ENCODE data around the gene POLR3F. TPM values are rescaled to one million over a fixed set of nuclear protein-coding genes. Genes with fewer than 3 reads are reported as not detected.

Gene POLR3F
- total RNA-seq, 1 donor from 2014 or later = 13.7 TPM

DNA sequence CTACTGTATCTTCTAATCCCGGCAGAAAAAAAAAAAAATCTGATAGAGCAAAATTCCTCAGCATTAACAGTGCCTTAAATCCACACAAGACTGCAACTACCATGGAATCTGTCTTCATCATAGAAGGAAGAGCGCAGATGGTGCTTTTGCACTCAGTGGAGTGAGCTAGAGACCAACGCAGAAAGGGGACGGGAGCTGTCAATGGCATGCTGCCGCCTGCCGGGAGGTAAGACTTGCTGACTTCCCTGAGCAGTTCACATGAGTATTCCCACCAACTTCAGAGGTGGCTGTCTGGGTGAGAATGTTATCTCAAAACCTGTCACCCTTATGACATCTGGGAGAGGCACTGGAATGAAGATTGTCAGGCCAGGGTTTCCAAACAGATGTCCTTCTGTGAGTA is 36.0 kb upstream of the POLR3F start:
- DNase-seq (ENCODE audit: low read depth) = no peak
- Histone ChIP-seq H3K27me3 (ENCODE audit: control insufficient read depth, insufficient read depth, low read length) (no peaks in the 10 kb centered on the region), H3K4me3 (ENCODE audit: low read depth, low read length) (no peak overlapping the region), H3K36me3 (ENCODE audit: control insufficient read depth, insufficient read depth, low read length) (no peaks in the 10 kb centered on the region)
- TF ChIP-seq, protein P1, sequence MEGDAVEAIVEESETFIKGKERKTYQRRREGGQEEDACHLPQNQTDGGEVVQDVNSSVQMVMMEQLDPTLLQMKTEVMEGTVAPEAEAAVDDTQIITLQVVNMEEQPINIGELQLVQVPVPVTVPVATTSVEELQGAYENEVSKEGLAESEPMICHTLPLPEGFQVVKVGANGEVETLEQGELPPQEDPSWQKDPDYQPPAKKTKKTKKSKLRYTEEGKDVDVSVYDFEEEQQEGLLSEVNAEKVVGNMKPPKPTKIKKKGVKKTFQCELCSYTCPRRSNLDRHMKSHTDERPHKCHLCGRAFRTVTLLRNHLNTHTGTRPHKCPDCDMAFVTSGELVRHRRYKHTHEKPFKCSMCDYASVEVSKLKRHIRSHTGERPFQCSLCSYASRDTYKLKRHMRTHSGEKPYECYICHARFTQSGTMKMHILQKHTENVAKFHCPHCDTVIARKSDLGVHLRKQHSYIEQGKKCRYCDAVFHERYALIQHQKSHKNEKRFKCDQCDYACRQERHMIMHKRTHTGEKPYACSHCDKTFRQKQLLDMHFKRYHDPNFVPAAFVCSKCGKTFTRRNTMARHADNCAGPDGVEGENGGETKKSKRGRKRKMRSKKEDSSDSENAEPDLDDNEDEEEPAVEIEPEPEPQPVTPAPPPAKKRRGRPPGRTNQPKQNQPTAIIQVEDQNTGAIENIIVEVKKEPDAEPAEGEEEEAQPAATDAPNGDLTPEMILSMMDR (IDR thresholded peaks at IDR 0.05; ENCODE audit: insufficient read depth, low read length, poor library complexity, severe bottlenecking) = no peak

DNA sequence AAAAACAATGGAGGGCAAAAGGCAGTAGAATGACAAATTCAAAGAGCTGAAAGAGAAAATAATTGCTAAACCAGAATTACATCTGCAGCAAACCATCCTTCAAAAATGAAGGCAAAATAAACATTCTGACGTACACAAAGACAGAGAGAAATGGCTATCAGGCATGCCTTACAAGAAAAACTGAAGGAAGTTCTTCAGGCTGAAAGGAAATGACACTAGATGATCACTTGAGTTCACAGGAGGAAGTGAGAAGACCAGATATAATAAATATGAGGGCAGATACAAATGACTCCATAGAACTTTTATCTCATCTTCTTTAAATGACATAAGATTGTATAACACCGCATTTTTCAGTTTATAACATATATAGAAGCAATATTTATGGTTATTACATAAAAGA is 30.3 kb upstream of the POLR3F start:
- no peak for DNase-seq (ENCODE audit: low read depth)
- TF ChIP-seq, protein P1 (IDR thresholded peaks at IDR 0.05; ENCODE audit: insufficient read depth, low read length, poor library complexity, severe bottlenecking) = no peak
- no peaks in the 10 kb centered on the region for H3K36me3 ChIP-seq (ENCODE audit: control insufficient read depth, insufficient read depth, low read length)
- H3K27me3 ChIP-seq (ENCODE audit: control insufficient read depth, insufficient read depth, low read length) = no peaks in the 10 kb centered on the region
- no peak overlapping the region for H3K4me3 ChIP-seq (ENCODE audit: low read depth, low read length)

DNA sequence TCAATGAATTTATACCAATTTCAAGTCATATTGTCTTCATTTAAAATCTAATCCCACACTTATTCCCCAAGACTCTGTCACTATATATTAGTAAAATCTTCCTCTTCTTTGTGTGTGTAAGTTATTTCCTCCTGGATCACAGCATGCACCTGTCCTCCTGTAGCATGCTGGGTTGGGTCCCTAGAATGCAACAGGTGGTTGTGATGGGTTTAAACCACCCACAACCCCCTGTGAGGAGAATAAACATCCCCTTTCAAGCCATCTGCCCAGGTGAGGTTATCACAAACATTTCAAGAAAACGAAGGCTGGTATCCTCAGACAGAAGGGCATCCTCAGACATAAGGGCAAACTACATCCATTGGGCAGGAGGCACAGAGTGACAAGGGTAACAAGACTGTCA is 26.8 kb upstream of the POLR3F start:
- DNase-seq (ENCODE audit: low read depth) = no peak
- H3K36me3 ChIP-seq (ENCODE audit: control insufficient read depth, insufficient read depth, low read length) = no peaks in the 10 kb centered on the region
- H3K4me3 ChIP-seq (ENCODE audit: low read depth, low read length) = no peak overlapping the region
- TF ChIP-seq, protein P1 (IDR thresholded peaks at IDR 0.05; ENCODE audit: insufficient read depth, low read length, poor library complexity, severe bottlenecking) = no peak
- no peaks in the 10 kb centered on the region for H3K27me3 ChIP-seq (ENCODE audit: control insufficient read depth, insufficient read depth, low read length)

DNA sequence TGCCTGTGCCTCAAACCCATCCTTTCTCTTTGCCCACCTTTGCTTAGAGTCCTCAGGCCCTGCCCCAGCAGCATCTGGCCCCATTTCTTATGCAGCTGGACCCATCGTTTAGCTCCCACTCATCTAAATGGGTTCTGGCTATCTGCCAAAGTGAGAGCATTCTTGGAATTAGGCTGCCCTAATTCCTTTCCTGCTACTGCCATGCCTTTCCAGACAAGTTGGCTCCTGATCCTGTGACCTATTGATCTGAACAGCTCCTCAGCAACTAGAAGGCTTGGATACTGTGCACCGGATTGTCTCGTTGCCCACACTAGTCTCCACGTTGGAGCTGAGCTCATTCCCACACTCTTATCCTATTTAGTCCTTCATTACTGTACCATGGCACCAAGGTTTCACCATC is 23.3 kb upstream of the POLR3F start:
- TF ChIP-seq, protein P1 (IDR thresholded peaks at IDR 0.05; ENCODE audit: insufficient read depth, low read length, poor library complexity, severe bottlenecking) = no peak
- Histone ChIP-seq H3K36me3 (ENCODE audit: control insufficient read depth, insufficient read depth, low read length) (no peaks in the 10 kb centered on the region), H3K4me3 (ENCODE audit: low read depth, low read length) (no peak overlapping the region), H3K27me3 (ENCODE audit: control insufficient read depth, insufficient read depth, low read length) (no peaks in the 10 kb centered on the region)
- DNase-seq (ENCODE audit: low read depth) = no peak

DNA sequence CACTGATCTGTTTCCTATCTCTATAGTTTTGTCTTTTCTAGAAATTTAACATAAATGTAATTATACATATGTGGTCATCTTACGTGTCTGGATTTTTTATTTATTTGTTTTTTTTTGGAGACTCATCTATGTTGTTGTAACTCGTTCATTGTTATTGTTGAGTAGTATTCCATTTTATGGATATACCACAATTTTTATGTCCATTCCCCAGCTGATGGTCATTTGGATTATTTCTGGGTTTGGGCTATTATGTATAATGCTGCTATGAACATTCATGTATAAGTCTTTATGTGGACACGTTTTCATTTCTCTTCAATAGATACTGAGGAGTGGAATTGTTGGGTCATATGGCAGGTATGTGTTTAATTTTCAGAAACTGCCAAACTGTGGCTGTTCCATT is 10.6 kb upstream of the POLR3F start:
- Histone ChIP-seq H3K27me3 (ENCODE audit: control insufficient read depth, insufficient read depth, low read length) (no peaks in the 10 kb centered on the region), H3K4me3 (ENCODE audit: low read depth, low read length) (no peak overlapping the region), H3K36me3 (ENCODE audit: control insufficient read depth, insufficient read depth, low read length) (no peaks in the 10 kb centered on the region)
- TF ChIP-seq, protein P1 (IDR thresholded peaks at IDR 0.05; ENCODE audit: insufficient read depth, low read length, poor library complexity, severe bottlenecking) = no peak
- DNase-seq (ENCODE audit: low read depth) = no peak

DNA sequence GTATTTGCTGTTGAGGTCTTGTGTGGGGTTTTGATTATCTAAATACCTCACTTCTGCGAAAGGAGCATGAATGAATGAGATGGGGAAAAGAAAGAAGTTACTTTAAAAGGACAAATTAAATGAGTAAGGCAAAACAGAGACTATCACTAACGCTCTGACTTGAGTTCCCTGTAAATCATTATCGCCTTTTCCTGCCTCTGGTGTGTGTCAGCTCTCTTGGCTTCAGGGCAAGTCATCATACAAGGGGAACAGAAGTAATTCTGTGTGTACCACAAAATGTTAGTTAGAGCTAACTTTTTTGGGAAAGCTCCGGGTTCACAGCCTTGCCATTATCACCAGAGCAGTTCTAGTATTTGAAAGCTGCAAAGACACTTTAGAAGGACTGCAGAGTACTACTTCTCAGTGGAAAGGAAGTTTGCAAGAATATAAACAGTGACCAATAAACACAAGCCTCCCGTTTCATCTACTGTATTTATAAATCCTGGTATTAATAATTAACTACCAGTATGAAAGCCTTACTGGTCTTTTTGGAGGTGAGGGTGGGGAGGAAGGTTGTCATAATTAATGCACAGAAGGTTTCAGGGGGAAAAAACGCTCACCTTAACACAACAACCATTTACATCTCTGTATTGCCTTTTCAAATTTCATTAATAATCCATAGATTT is 1.5 kb upstream of the POLR3F start:
- TF ChIP-seq, protein P1 (IDR thresholded peaks at IDR 0.05; ENCODE audit: insufficient read depth, low read length, poor library complexity, severe bottlenecking) = no peak
- Histone ChIP-seq H3K27me3 (ENCODE audit: control insufficient read depth, insufficient read depth, low read length) (no peaks in the 10 kb centered on the region), H3K36me3 (ENCODE audit: control insufficient read depth, insufficient read depth, low read length) (no peaks in the 10 kb centered on the region), H3K4me3 (ENCODE audit: low read depth, low read length) (peak overlapping the region; percentile 99)
- peak; percentile 38 for DNase-seq (ENCODE audit: low read depth)
